A204.1 (cell line): Measurements from ENCODE around the gene CERS3.

Experiments
- FAIRE-seq: peaks from 2 replicates; lab custom pipeline; 2012; peaks lifted over from hg19 to GRCh38; lab: Jason Lieb, UNC

Gene CERS3

GRCh38 chr15:100526027-100526481, 2.7 kb downstream of the CERS3 start:
- FAIRE-seq: no peak

- FAIRE-seq: no peak
Measured at GRCh38 chr15:100525436-100525835, 3.3 kb downstream of the CERS3 start.

GRCh38 chr15:100524326-100524725, 4.4 kb downstream of the CERS3 start:
- FAIRE-seq: no peak

- no peak for FAIRE-seq
Measured at GRCh38 chr15:100521907-100522306, 6.8 kb downstream of the CERS3 start.

- no peak for FAIRE-seq
Measured at GRCh38 chr15:100520132-100520921, 8.4 kb downstream of the CERS3 start.

GRCh38 chr15:100517846-100518245, 10.9 kb downstream of the CERS3 start:
- FAIRE-seq: no peak

- no peak for FAIRE-seq
Measured at GRCh38 chr15:100516643-100517512, 11.9 kb downstream of the CERS3 start.

GRCh38 chr15:100515758-100516157, 13.0 kb downstream of the CERS3 start:
- no peak for FAIRE-seq

- FAIRE-seq: no peak
Measured at GRCh38 chr15:100508641-100509300, 20.0 kb downstream of the CERS3 start.

GRCh38 chr15:100502651-100503050, 26.1 kb downstream of the CERS3 start:
- no peak for FAIRE-seq

- FAIRE-seq: no peak
Measured at GRCh38 chr15:100501117-100501516, 27.6 kb downstream of the CERS3 start.

GRCh38 chr15:100500226-100500990, 28.3 kb downstream of the CERS3 start:
- no peak for FAIRE-seq

GRCh38 chr15:100495861-100496260, 32.9 kb downstream of the CERS3 start:
- no peak for FAIRE-seq

GRCh38 chr15:100493213-100493612, 35.5 kb downstream of the CERS3 start:
- FAIRE-seq: no peak

- no peak for FAIRE-seq
Measured at GRCh38 chr15:100484443-100484842, 44.3 kb downstream of the CERS3 start.

GRCh38 chr15:100483370-100483769, 45.4 kb downstream of the CERS3 start:
- FAIRE-seq: no peak

GRCh38 chr15:100476805-100477204, 51.9 kb downstream of the CERS3 start:
- no peak for FAIRE-seq

GRCh38 chr15:100472736-100473135, 56.0 kb downstream of the CERS3 start:
- FAIRE-seq: no peak

- no peak for FAIRE-seq
Measured at GRCh38 chr15:100471933-100472332, 56.8 kb downstream of the CERS3 start.

- FAIRE-seq: no peak
Measured at GRCh38 chr15:100468285-100468684, 60.5 kb downstream of the CERS3 start.

- no peak for FAIRE-seq
Measured at GRCh38 chr15:100466073-100466472, 62.7 kb downstream of the CERS3 start.

- FAIRE-seq: no peak
Measured at GRCh38 chr15:100464888-100465287, 63.9 kb downstream of the CERS3 start.
